Measurements from ENCODE around the gene SNCG.
"Not testable (repeated sequence)": the region's sequence is repeated elsewhere in the genome, so short reads cannot be mapped to it uniquely, and the experiment has no call there.

SNCG gene

DNA sequence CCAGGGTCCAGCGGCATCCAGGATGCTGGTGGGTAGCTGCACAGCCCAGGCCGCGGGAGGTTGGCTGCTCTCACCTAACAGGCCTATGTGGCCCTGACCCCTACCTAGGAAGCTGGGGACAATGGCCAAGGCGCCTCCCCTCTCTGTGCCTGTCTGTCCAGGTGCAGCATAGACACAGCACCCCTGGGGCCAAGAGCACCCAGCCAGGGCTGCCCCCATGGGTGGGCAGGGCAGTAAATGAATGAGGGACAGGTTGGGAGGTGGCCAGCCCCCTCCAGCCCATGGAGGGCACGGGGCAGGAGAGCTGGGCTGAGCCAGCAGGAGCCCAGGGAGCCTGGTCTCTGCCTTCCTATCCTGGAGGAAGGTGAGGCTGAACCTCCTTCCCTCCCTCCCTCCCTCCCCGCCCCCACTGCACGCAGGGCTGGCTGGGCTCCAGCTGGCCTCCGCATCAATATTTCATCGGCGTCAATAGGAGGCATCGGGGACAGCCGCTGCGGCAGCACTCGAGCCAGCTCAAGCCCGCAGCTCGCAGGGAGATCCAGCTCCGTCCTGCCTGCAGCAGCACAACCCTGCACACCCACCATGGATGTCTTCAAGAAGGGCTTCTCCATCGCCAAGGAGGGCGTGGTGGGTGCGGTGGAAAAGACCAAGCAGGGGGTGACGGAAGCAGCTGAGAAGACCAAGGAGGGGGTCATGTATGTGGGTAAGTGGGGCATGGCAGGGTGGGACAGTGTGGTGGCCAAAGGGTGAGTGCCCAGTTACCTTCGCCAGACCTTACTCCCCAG lies at the start of gene SNCG:
SNCG (plus strand) TSS at position 484 of the 785 bp plus-strand sequence; CDS start at position 583, 99 bp downstream.
- no peak for DNase-seq (ENCODE audit: low spot score)

DNA sequence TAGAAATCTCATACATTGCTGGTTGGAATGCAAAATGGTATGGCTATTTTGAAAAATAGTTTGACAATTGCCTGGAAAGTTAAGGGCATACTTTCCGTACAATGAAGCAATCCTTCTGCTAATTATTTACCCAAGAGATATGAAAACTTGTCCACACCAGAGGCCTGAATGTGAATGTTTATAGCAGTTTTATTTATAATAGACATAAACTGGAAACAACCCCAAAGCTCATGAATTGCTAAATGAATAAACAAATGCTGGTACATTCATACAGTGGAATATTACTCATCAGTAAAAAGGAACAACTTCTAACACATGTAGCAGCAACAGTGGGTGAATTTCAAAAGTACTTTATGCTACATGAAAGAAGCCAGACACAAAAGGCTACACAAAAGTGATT lies 43.7 kb upstream of the SNCG start:
- no peak for DNase-seq (ENCODE audit: low spot score)

DNA sequence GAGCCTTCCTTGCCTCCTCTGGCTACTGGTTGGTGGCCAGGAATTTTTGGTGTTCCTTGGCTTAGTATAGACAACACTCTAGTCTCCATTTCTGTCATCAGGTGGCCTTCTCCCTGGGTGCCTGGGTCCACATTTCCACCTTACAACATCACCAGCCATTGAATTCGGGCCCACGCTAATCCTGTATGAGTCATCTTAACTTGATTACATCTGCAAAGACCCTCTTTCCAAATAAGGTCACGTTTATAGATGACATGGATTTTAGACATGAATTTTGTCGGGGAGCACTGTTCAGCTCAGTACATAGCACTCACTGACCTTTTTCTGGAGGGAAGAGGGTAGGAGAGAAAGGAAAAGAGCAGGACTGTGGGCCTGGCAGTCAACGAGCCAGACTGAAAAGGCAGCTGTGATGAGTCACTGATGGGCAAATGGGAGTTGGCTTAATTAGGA lies 40.4 kb upstream of the SNCG start:
- no peak for DNase-seq (ENCODE audit: low spot score)

- no peak for DNase-seq (ENCODE audit: low spot score)
These were observed 35.8 kb upstream of the SNCG start for GRCh38 chr10:86922553-86922961.

DNA sequence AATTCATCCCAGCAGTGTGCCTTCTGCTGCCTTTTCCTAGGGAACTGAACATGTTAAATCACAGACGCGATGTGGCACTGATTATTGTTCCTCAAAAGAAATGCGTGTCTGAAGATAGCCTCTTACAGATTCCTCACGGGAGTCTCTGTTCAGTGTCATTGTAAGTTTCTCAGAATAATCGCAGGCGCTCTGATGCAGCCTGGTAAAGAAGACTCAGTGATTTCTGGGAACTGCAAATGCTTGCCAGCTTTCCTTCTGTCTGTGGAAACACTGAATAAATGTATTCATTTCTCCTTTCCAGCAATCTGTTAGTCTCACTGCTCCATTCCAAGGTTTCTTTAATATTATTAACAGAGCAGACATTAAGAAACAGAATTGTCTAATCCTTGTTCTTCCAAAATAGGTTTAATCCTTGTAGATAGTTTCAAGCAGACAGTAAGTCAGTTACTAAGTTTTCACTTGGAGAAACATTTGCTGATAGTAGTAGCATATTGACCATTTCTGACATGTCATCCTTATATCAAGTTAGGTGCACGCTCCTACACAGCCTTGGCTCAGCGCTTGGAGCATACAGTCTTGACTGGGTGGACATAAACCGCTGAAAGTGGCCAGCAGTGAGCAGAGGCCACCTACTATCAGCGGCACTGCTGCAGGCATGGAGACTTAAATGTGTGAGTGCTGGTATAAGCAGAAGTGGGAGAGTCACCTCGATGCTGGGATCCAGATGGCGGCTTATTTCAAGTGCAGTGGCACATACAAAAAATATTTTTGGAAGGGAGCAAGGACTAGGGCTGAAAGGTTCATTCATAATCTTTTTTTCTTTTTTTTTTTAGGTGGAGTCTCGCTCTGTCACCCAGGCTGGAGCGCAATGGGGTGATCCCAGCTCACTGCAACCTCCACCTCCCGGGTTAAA lies 28.7 kb upstream of the SNCG start:
- no peak for DNase-seq (ENCODE audit: low spot score)

GRCh38 chr10:86931872-86932271 lies 26.5 kb upstream of the SNCG start:
- DNase-seq (ENCODE audit: low spot score) = no peak

DNA sequence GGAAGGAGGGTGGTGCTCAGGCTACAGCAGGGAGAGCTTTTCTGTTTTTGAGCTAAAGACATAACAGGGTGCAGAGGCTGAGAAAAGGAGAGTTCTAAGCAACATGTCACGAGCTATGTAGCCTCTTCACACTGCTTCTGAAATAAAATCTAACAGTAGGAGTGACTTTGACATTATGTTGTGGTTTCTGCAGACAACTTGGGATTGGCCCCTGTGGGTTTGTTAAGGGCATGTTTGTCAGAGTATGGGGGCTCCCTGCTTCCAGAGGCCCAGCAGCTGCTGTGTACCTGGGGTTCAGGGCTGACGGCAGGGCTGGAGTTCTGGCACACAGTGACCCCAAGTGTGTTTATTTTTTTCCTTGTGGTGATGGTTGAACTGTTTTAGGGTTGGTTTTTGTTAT lies 25.7 kb upstream of the SNCG start:
- DNase-seq (ENCODE audit: low spot score) = no peak

DNA sequence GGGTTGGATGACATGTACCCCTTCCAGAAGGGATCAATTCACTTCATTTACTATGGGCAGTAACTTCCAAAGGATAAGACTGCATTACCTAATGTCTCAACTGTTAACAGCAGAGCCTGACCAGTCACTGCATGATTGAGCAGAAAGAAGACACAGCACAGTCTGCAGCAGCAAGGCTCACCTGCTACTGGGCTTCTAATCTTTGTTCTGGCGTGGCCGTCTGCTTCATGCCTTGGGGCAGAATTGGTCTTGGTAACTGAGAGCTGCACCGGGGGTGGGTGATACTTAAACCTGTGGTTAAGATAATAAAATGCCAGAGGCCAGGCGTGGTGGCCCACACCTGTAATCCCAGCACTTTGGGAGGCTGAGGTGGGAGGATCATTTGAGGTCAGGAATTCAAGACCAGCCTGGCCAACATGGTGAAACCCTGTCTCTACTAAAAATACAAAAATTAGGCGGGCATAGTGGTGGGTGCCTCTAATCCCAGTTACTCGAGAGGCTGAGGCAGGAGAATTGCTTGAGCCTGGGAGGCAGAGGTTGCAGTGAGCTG lies 24.2 kb upstream of the SNCG start:
- not testable (repeated sequence) for DNase-seq (ENCODE audit: low spot score)

DNA sequence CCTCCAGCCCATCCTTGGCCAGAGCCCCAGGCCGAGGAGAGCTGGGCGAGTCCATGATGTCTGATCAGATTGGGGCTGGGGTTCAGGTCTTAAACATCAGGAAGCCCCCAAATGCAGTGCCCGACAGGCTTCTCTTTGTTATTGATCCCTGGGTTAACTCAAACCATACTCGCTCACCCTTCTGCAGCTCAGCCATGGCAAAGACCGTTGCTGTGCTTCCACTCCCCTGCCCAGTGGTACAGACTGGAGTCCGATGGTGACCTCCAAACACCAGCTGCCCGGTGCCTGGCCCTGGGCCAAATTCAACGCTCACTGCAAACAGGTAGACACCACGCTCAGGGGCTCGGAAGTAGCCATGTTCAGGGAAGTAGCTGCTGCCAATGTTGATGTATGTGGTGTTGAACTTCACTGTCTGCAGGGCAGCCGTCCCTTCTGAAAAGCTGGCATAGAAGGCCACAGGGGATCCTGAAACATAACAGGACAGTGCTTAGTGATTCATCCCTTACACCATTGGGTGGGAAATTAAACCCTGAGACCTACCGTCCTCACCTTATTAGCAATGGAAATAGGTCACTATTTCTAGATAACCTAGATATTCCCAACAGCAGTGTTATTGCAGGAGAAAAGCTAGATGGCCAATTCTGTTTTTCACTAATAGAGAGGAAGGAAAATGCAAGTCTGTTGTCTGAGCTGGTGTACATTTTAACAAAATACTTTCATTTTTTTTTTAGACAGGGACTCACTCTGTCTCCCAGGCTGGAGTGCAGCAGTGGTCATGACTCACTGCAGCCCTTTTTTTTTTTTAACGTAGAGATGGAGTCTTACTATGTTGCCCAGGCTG lies 21.5 kb upstream of the SNCG start:
- DNase-seq (ENCODE audit: low spot score) = no peak

- no peak for DNase-seq (ENCODE audit: low spot score)
These were observed 20.8 kb upstream of the SNCG start for GRCh38 chr10:86937502-86938154.

GRCh38 chr10:86938260-86938659 lies 20.1 kb upstream of the SNCG start:
- DNase-seq (ENCODE audit: low spot score) = no peak

GRCh38 chr10:86940076-86940475 lies 18.3 kb upstream of the SNCG start:
- not testable (repeated sequence) for DNase-seq (ENCODE audit: low spot score)

GRCh38 chr10:86940677-86941076 lies 17.7 kb upstream of the SNCG start:
- no peak for DNase-seq (ENCODE audit: low spot score)

DNA sequence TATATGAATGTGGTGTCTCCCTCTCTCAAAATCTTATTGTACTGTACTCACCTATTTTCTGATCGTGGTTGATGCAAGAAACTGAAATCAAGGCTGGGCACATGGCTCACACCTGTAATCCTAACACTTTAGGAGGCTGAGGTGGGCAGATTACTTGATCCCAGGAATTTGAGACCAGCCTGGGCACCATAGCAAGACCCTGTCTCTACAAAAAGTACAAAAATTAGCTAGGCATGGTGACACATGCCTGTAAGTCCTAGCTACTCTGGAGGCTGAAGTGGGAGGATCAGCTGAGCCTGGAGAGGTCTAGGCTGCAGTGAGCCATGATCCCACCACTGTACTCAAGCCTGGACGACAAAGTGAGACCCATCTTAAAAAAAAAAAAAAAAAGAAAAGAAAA lies 17.0 kb upstream of the SNCG start:
- DNase-seq (ENCODE audit: low spot score) = no peak

DNA sequence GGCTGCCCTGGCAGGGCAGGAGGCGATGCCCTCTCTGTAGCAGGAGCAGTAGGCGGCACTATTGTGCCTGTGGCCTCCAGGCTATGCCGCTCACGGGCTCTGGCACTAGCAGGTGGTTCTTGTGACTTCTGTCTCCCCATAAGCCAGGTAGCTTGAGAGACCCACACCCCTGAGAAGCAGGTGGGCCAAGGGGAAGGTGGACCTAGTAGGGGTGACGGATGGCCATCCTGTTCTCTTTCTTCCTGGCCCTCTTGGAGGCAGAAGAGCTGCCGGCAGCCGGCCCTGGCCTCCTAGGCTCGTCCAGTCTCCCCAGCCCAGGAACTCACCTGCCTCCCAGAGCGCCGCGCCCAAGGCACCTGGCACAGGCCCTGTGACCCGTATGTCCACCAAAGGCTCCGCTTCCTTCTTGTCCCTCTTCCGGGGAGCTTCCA lies 16.4 kb upstream of the SNCG start:
- no peak for DNase-seq (ENCODE audit: low spot score)

DNA sequence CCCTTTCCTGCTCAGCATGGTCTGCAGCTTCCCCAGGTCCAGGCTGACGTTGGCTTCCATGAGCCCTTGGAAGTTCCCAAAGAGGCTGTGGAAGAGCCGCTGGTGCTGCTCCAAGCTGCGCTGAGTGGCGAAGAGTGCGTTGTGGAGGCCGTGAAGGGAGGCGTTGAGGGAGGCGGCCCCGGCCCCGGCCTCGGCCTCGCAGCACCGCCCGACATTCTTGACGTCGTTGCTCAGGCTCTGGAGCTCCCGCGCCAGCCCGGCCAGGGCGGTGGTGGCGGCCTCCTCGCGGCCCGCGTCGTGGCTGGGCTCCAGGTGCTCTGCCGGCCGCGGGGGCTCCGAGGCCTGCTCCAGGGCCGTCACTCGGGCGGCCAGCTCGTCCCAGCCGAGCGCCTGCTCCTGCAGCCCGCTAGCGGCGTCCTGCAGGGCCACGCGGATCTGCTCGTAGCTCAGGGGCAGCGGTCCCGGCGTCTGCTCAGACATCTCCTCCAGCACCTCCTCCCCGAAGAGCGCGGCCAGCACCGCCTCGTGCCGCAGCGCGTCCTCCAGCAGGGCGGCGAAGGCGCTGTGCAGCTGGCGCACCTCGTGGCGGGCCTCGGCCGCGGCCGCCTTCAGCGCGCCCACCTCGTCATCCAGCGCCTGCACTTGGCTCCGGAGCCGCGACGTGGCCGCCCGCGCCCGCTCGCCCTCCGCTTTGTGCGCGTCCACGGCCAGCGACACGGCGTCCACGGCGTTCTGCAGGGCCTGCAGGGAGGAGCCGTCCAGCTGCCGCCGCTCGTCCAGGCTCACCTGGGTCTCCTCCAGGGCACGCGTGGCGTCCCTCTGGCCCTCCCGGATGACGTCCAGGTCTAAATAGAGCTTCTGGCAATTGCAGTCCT lies 15.7 kb upstream of the SNCG start:
- no peak for DNase-seq (ENCODE audit: low spot score)

- DNase-seq (ENCODE audit: low spot score) = no peak
These were observed 14.9 kb upstream of the SNCG start for GRCh38 chr10:86943316-86944030.

GRCh38 chr10:86944031-86944419 lies 14.4 kb upstream of the SNCG start:
- DNase-seq (ENCODE audit: low spot score) = no peak

DNA sequence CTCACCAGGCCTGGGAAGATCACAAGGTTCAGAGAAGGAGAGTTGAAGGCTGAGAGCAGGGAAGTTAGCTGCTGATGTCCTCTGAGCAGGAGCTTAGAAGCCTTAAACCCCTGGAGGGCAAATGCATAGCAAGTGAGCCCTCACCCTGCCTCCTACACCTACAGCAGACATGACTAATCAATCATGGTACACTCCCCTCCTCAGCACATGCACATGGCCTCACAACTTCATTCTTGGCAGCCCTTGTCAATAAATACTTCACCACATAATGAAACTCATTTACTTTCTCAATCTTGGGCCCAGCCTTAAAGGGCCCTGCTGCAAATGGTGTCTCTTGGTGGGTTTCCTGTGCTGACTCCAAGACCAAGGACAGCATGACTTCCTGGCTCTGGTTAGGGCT lies 13.9 kb upstream of the SNCG start:
- DNase-seq (ENCODE audit: low spot score) = no peak

DNA sequence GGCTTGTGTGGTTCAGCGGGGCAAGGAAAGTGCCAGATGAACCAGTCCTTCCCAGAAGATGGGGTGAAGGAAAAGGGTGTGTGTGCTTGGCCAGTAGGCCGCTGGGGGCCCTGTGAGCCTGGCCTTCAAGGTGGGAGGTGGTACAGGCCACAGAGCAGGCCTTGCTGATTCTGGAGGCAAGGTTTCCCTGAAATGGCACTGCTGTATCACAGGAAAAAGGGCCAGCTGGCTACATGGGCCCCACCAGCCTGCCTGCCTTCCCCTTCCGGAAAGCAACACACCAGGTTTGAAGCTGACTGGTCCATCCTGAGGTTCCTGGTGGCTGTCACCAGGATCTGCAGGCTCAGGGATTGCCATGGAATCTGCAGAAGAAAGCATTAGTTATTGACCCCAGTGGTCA lies 13.5 kb upstream of the SNCG start:
- no peak for DNase-seq (ENCODE audit: low spot score)
